HepG2 (cell line): ENCODE results near the gene TOX2. TPM values are rescaled to one million over a fixed set of nuclear protein-coding genes. Genes with fewer than 3 reads are reported as not detected.

Experiments used
- ATAC-seq: fragments of 200-7000 bp; cut with Tn5 transposase; 3 replicates; pipeline ENCODE4 v1.9.1; 2020; ENCODE audit warnings: mild to moderate bottlenecking, moderate library complexity
- BruUV-seq: library from RNA; stranded (reverse); fragments of 400-500 nt; replicated peaks from 2 replicates; lab custom pipeline; 2021; lab: Mats Ljungman, UMichigan
- CTCF ChIA-PET: fragments of 300-600 bp; formaldehyde crosslinking; extraction: SDS; loops from one replicate; lab custom pipeline; 2021; ENCODE audit warnings: low total read pairs, inconsistent platforms, low intra/inter-chr PET ratio; lab: Yijun Ruan, JAX
- POLR2A ChIA-PET: fragments of 350-600 bp; sonication (Branson Sonifier 250); formaldehyde crosslinking; loops from one replicate; lab custom pipeline; 2020; ENCODE audit warnings: antibody characterized with exemption, inconsistent platforms; lab: Yijun Ruan, JAX
- DNase-seq: peaks from one replicate; pipeline ENCODE4 v3.0.0-alpha.2; 2015; ENCODE audit warnings: low spot score
- FAIRE-seq: peaks from 3 replicates; lab custom pipeline; 2011; peaks lifted over from hg19 to GRCh38; lab: Jason Lieb, UNC
- H2AFZ ChIP-seq: one replicate; pipeline ENCODE4 v1.6.1; 2011; ENCODE audit warnings: low read length, inconsistent platforms
- H3K27ac ChIP-seq: fragments of 300-600 bp; 3 replicates; pipeline ENCODE4 v1.8.0; 2011; ENCODE audit warnings: mixed run types, mild to moderate bottlenecking, mixed read lengths, low read length, inconsistent platforms; ENCODE audit not compliant: insufficient read depth; ENCODE audit errors: extremely low read length
- H3K27me3 ChIP-seq, 2 experiments: fragments of 200-600 bp in 1 of 2; 2 replicates in 1 of 2; 3 replicates in 1 of 2; pipeline versions ENCODE4 v1.6.0 to v1.8.0; 2011; ENCODE audit warnings: low read length in 2 of 2, mild to moderate bottlenecking in 2 of 2, moderate library complexity in 2 of 2, inconsistent platforms in 1 of 2; ENCODE audit not compliant: insufficient read depth in 2 of 2, control insufficient read depth in 1 of 2
- H3K36me3 ChIP-seq, 2 experiments: fragments of 200-600 bp in 1 of 2; replicated peaks in 1 of 2; 2 replicates in 1 of 2; 3 replicates in 1 of 2; pipeline versions ENCODE4 v1.5.1 to v1.8.0; 2011; ENCODE audit warnings: low read length in 2 of 2, inconsistent platforms in 1 of 2; ENCODE audit not compliant: insufficient read depth in 2 of 2, control insufficient read depth in 1 of 2
- H3K4me1 ChIP-seq: 2 replicates; pipeline ENCODE4 v1.5.1; 2012; ENCODE audit warnings: low read length, inconsistent platforms; ENCODE audit not compliant: insufficient read depth
- H3K4me2 ChIP-seq: 2 replicates; pipeline ENCODE4 v1.6.0; 2011; ENCODE audit warnings: low read depth, low read length, inconsistent platforms
- H3K4me3 ChIP-seq, 3 experiments: fragments of 200-600 bp in 1 of 3; sonication (generic), shearing (Covaris generic) in 1 of 3; replicated peaks in 1 of 3; 2 replicates each; pipeline ENCODE4 v1.5.1; 2011 to 2016; ENCODE audit warnings: low read length in 3 of 3, inconsistent platforms in 2 of 3, low read depth in 2 of 3, mild to moderate bottlenecking in 2 of 3, control low read depth in 1 of 3, mixed read lengths in 1 of 3; ENCODE audit not compliant: insufficient read depth in 1 of 3
- H3K79me2 ChIP-seq: one replicate; pipeline ENCODE4 v1.6.1; 2011; ENCODE audit warnings: low read length, inconsistent platforms; ENCODE audit not compliant: insufficient read depth
- H3K9ac ChIP-seq: 2 replicates; pipeline ENCODE4 v1.6.0; 2011; ENCODE audit warnings: mild to moderate bottlenecking, low read depth, low read length, inconsistent platforms; ENCODE audit not compliant: insufficient read depth
- H3K9me3 ChIP-seq: 2 replicates; pipeline ENCODE4 v1.5.1; 2012; ENCODE audit warnings: mild to moderate bottlenecking, low read length
- H4K20me1 ChIP-seq: 2 replicates; pipeline ENCODE4 v1.6.0; 2011; ENCODE audit warnings: inconsistent platforms, mild to moderate bottlenecking, low read length, moderate library complexity; ENCODE audit not compliant: insufficient read depth
- ATF4 ChIP-seq, 2 experiments: fragments of 450-650 bp in 1 of 2; sonication (generic) in 1 of 2; formaldehyde crosslinking; IDR thresholded peaks; 2 replicates each; pipeline versions ENCODE4 v1.5.0 to v1.8.0; 2020 to 2022; ENCODE audit warnings: mild to moderate bottlenecking in 1 of 2, missing genetic modification reagents in 1 of 2
- GTF2F1 ChIP-seq: fragments of 150-350 bp; IDR thresholded peaks from 2 replicates; pipeline ENCODE4 v1.6.1; 2014; ENCODE audit warnings: low read length
- MLX ChIP-seq: IDR thresholded peaks from 2 replicates; pipeline ENCODE4 v1.6.1; 2016
- POGK ChIP-seq: sonication (generic); formaldehyde crosslinking; conservative IDR thresholded peaks from 2 replicates; pipeline ENCODE4 v1.8.0; 2022; ENCODE audit warnings: mild to moderate bottlenecking, moderate library complexity, missing genetic modification reagents
- PTBP1 ChIP-seq: fragments of 200-400 bp; formaldehyde crosslinking; IDR thresholded peaks from 2 replicates; pipeline ENCODE4 v1.6.1; 2018; ENCODE audit warnings: low read length, low read depth; ENCODE audit not compliant: poor library complexity, severe bottlenecking
- SIX4 ChIP-seq: sonication (generic); formaldehyde crosslinking; IDR thresholded peaks from 2 replicates; pipeline ENCODE4 v1.4.0; 2020; ENCODE audit warnings: missing genetic modification reagents
- SSRP1 ChIP-seq: IDR thresholded peaks from 2 replicates; pipeline ENCODE4 v1.6.1; 2016; ENCODE audit warnings: control low read depth
- ZNF207 ChIP-seq: fragments of 450-650 bp; IDR thresholded peaks from 2 replicates; pipeline ENCODE4 v1.6.1; 2016; ENCODE audit warnings: antibody characterized with exemption, borderline replicate concordance
- WGBS: methylation state at CpG from one replicate; pipeline ENCODE4 v1.1.6; 2017; ENCODE audit warnings: low lambda C conversion rate; 5-methylcytosine and 5-hydroxymethylcytosine counted together
- in situ Hi-C: cut with HindIII; loops from 2 replicates; pipeline ENCODE4 v1.10.0; 2017; ENCODE audit warnings: low pct_unique_long_range_greater_than_20kb; ENCODE audit not compliant: extremely low pct_ligation_motif_present
- intact Hi-C: fragments of 100-400 bp; cut with micrococcal nuclease; formaldehyde crosslinking; loops from one replicate; pipeline ENCODE4 v1.10.0; 2022; ENCODE audit not compliant: unreplicated experiment
- polyA plus RNA-seq, 8 experiments: library from polyadenylated mRNA; depleted of rRNA in 3 of 8; stranded (reverse) in 7 of 8; unstranded in 1 of 8; fragments of >200 nt; fragmentation: Illumina TruSeq in 4 of 8; extraction: Trizol in 4 of 8; gene quantifications; 2 replicates each; pipeline versions ENCODE4 v1.2.1 to v1.2.3, GENCODE V29; 2011 to 2016; ENCODE audit warnings: low read depth in 4 of 8, missing spikeins in 1 of 8, mixed read lengths in 1 of 8; ENCODE audit not compliant: insufficient read depth in 1 of 8
- total RNA-seq, 5 experiments: library from RNA; depleted of rRNA; stranded (reverse); fragments of >200 nt; fragmentation: Illumina TruSeq; extraction: Trizol; gene quantifications; 2 replicates each; pipeline ENCODE4 v1.2.3, GENCODE V29; 2016; ENCODE audit warnings: low read depth in 1 of 5

TOX2 gene
- total and polyA plus RNA-seq, 2 of the 13 experiments (the other 11 are each of a cell fraction or from before 2014, with no cell fraction given) = not detected

GRCh38 chr20:43983904-43984361, 69.3 kb downstream of the TOX2 start:
- CTCF ChIA-PET = no interaction called here
- TF ChIP-seq PTBP1 = no peak
- no peak for TF ChIP-seq SIX4
- TF ChIP-seq SSRP1 (CRISPR knock-in tag) = no peak
- no peak for TF ChIP-seq ATF4 (CRISPR knock-in tag; IDR thresholded peaks at IDR 0.05)
- no peak for TF ChIP-seq ZNF207
- TF ChIP-seq MLX = no peak
- no peak for TF ChIP-seq GTF2F1
- TF ChIP-seq POGK (CRISPR knock-in tag) = no peak
- H3K27ac ChIP-seq = no peak overlapping the region
- no peaks in the 10 kb centered on the region for H3K36me3 ChIP-seq
- FAIRE-seq (no peak), ATAC-seq (no peak), DNase-seq (no peak)
- 41% methylated on average over 6 of the region's 6 CpGs for WGBS
- H3K9ac ChIP-seq = no peak overlapping the region
- no peak overlapping the region for H3K4me3 ChIP-seq
- no peak overlapping the region for H2AFZ ChIP-seq
- no peaks in the 10 kb centered on the region for H3K9me3 ChIP-seq
- POLR2A ChIA-PET = no interaction called here
- H3K4me2 ChIP-seq = no peak overlapping the region
- H3K79me2 ChIP-seq = no peaks in the 10 kb centered on the region
- peaks cover 2 to 3% of the 10 kb centered on the region in 2 experiments; a peak in 2 of 5 replicates for H3K27me3 ChIP-seq
- H4K20me1 ChIP-seq = no peaks in the 10 kb centered on the region; the same call in 1 of the 2 replicates
- BruUV-seq = no TSS peak
- intact Hi-C loops = no loop called here
- H3K4me1 ChIP-seq = no peaks in the 10 kb centered on the region
- in situ Hi-C loops = no loop called here
